ENCODE data around the gene CBX4.

DNA sequence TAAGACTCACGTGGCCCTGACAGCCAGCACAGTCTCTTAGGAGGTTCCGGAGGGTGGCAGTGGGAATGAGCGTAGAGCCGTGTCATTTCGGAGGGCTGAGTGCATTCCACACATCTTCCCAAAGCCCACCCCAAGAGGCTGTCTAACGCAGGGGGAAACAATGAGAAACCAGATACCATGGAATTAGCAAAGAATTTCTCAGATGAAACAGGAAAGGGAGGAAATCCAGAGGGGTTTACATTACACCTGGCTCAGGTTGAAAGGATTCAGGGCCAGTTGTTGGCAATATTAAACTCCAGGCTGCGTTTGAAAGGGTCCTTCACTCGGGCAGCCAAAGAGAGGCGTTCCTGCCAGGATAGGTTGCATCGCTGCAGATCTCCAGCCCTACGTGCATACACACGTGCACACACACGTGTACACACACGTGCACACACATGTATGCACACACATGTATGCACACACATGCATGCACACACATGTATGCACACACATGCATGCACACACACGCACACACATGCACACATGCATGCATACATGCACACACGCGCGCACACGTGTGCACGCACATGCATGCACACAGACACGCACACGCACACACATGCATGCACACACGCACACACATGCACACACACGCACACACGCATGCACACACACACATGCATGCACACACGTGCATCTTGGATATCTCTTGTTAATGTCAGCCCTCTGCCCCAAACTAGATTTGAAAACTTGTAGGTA, 12.2 kb downstream of the CBX4 start:
- TF ChIP-seq, protein P1, sequence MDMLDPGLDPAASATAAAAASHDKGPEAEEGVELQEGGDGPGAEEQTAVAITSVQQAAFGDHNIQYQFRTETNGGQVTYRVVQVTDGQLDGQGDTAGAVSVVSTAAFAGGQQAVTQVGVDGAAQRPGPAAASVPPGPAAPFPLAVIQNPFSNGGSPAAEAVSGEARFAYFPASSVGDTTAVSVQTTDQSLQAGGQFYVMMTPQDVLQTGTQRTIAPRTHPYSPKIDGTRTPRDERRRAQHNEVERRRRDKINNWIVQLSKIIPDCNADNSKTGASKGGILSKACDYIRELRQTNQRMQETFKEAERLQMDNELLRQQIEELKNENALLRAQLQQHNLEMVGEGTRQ (IDR thresholded peaks at IDR 0.05; ENCODE audit: low read depth, low read length) = no peak
- TF ChIP-seq CTCF (conservative IDR thresholded peaks at IDR 0.05; ENCODE audit: low read depth, low read length) (no peak), POLR2A (IDR thresholded peaks at IDR 0.05; ENCODE audit: low read depth, low read length) (no peak), BHLHE40 (IDR thresholded peaks at IDR 0.05; ENCODE audit: low read depth, low read length) (no peak), SMC3 (IDR thresholded peaks at IDR 0.05; ENCODE audit: low read depth, low read length) (no peak), RFX5 (IDR thresholded peaks at IDR 0.05; ENCODE audit: low read depth, low read length) (no peak)

All from IMR-90 (cell line).